Muscle layer of duodenum (tissue), 2 donors: ENCODE data around the gene ARFGAP2.

Experiments
- H3K27ac ChIP-seq: one replicate; pipeline ENCODE4 v1.7.0; 2013; ENCODE audit warnings: mild to moderate bottlenecking, low read length
- H3K27me3 ChIP-seq: one replicate; pipeline ENCODE4 v1.7.0; 2013; ENCODE audit warnings: low read depth, mild to moderate bottlenecking, control low read depth, low read length
- H3K36me3 ChIP-seq, 2 donors: one replicate each; pipeline ENCODE4 v1.7.0; 2013; ENCODE audit warnings: low read length in 2 of 2, control low read depth in 1 of 2, mild to moderate bottlenecking in 1 of 2; ENCODE audit not compliant: insufficient read depth in 2 of 2, control insufficient read depth in 1 of 2
- H3K4me1 ChIP-seq, 2 donors: one replicate each; pipeline ENCODE4 v1.7.0; 2013; ENCODE audit warnings: low read length in 2 of 2, mild to moderate bottlenecking in 2 of 2, control low read depth in 1 of 2, moderate library complexity in 1 of 2; ENCODE audit not compliant: insufficient read depth in 2 of 2, control insufficient read depth in 1 of 2
- H3K4me3 ChIP-seq, 2 donors: one replicate each; pipeline ENCODE4 v1.7.0; 2013; ENCODE audit warnings: low read length in 2 of 2, low read depth in 1 of 2, mild to moderate bottlenecking in 1 of 2
- H3K9me3 ChIP-seq, 2 donors: one replicate each; pipeline ENCODE4 v1.7.0; 2013; ENCODE audit warnings: low read length in 2 of 2, control low read depth in 1 of 2, mild to moderate bottlenecking in 1 of 2; ENCODE audit not compliant: control insufficient read depth in 1 of 2
- donor health status: healthy.

ARFGAP2 gene

GRCh38 chr11:47186700-47187695 is 10.3 kb upstream of the ARFGAP2 start:
- H3K27ac ChIP-seq = peak overlapping the region; percentile 60
- H3K27me3 ChIP-seq = no peaks in the 10 kb centered on the region
- no peaks in the 10 kb centered on the region for H3K36me3 ChIP-seq
- H3K4me3 ChIP-seq = peak overlapping the region; percentile 55 to 85
- H3K4me1 ChIP-seq = peaks cover 0 to 45% of the 10 kb centered on the region in 2 donors
- H3K9me3 ChIP-seq = no peaks in the 10 kb centered on the region

DNA sequence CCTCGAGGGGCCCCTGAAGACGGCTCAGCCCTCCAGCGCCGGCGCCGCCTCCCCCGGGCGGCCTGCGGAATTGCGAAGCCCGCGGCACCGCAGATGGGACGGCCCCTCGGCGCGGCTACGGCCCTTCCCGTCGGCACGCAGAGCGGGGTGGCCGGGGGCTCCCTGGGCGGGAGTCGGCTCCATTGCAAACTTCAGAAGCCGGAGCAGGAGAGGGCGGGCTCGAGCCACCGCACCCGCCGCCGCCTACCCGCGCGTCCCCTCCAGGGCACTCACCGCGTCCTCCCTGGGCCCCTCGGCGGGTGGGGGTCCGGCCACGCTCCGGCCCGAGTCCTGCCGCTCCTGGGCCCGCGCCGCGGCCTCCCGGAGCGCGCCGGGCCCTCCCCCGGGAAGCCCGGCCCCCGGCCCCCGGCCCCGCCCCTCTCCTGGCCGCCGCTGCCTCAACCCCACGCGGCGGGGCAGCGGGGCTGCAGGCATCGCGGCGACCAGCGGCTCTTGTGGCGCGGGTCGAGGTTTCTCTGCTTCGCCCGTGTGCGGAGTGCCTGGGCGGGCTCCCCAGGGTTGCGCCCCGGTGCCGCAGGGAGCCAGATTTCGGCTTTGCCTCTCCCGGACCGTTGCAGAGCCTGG is 9.5 kb upstream of the ARFGAP2 start, which contains the start of gene PACSIN3:
Gene PACSIN3 (minus strand): TSS at position 359 of the 624 bp plus-strand sequence. CDS start 3,707 bp downstream, outside the sequence.
- Histone ChIP-seq H3K27me3 (no peaks in the 10 kb centered on the region), H3K36me3 (no peaks in the 10 kb centered on the region), H3K4me1 (peaks cover 0 to 45% of the 10 kb centered on the region in 2 donors), H3K27ac (peak within 1 kb of the TSS; percentile 60), H3K4me3 (peak within 1 kb of the TSS; percentile 55 to 85), H3K9me3 (no peaks in the 10 kb centered on the region)

DNA sequence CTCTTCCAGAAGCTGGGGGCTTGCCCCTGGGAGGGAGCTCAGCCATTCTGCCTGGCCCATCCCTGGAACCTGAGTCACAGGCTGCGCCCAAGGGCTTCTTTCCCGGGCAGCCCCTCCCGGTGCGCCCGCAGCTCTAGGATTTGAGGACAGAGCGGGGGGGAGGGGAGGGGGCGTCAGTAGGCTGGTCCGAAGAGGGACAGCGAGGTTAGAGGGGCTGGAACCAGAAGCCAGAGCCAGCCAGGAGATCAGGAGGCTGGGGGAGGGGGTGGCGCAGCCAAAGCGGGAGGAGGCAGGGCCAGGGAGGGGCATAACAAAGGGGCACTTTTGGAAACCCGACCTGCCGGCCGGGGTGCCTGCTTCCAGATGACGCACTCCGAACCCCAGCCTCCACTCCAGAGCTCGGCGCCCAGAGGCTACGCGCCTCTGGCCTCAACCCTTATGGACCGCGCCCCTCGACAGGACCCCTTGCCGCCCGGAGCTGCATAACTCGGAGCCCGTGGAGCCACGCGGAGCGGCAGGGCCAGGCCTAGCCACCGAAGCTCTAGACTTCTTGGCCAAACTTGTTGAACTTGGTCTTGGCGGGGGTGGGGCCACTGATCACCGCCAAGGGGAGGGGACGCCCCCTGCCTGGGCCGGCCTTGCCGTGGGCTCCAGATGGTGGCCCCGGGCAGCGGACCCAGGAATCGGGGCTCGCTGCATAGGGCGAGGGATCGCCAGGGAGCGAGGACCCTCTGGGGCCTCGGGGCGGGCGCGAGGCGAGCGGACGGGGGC is 8.8 kb upstream of the ARFGAP2 start:
- Histone ChIP-seq H3K9me3 (no peaks in the 10 kb centered on the region), H3K27ac (no peak overlapping the region), H3K36me3 (no peaks in the 10 kb centered on the region), H3K27me3 (no peaks in the 10 kb centered on the region), H3K4me3 (peak overlapping the region; percentile 48 to 85), H3K4me1 (peaks cover 0 to 45% of the 10 kb centered on the region in 2 donors)

- peaks cover 0 to 45% of the 10 kb centered on the region in 2 donors for H3K4me1 ChIP-seq
- H3K9me3 ChIP-seq = no peaks in the 10 kb centered on the region
- peaks cover 0 to 6% of the 10 kb centered on the region in 2 donors for H3K36me3 ChIP-seq
- no peaks in the 10 kb centered on the region for H3K27me3 ChIP-seq
- H3K4me3 ChIP-seq = peak overlapping the region; percentile 48 to 85
- no peak overlapping the region for H3K27ac ChIP-seq
These were observed 8.1 kb upstream of the ARFGAP2 start for GRCh38 chr11:47184711-47185304.

DNA sequence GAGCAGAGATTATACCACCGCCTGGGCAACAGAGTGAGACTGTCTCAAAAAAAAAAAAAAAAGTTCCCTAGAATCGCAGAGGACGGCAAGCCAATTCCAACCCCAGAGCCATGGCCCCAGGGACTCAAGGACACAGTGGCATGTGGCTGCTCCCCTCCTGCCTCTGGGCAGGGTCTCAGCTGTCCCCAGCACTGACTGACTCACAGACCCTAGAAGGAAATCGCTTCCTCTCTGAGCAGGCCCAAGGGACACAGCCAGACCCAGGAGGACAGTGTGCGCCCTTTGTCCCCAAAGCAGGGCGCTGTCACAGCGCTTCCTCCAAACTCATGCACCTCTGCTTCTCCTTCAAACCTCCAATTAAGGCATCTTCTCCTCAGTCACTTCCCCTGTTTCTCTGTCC is 7.3 kb upstream of the ARFGAP2 start:
- Histone ChIP-seq H3K36me3 (peaks cover 0 to 14% of the 10 kb centered on the region in 2 donors), H3K4me3 (no peak overlapping the region), H3K27ac (no peak overlapping the region), H3K27me3 (no peaks in the 10 kb centered on the region), H3K4me1 (peaks cover 0 to 45% of the 10 kb centered on the region in 2 donors), H3K9me3 (no peaks in the 10 kb centered on the region)

GRCh38 chr11:47183031-47183856 is 6.6 kb upstream of the ARFGAP2 start:
- H3K36me3 ChIP-seq = peaks cover 4 to 14% of the 10 kb centered on the region in 2 donors
- no peaks in the 10 kb centered on the region for H3K27me3 ChIP-seq
- H3K4me3 ChIP-seq = no peak overlapping the region
- H3K4me1 ChIP-seq = peaks cover 0 to 47% of the 10 kb centered on the region in 2 donors
- no peak overlapping the region for H3K27ac ChIP-seq
- H3K9me3 ChIP-seq = no peaks in the 10 kb centered on the region

DNA sequence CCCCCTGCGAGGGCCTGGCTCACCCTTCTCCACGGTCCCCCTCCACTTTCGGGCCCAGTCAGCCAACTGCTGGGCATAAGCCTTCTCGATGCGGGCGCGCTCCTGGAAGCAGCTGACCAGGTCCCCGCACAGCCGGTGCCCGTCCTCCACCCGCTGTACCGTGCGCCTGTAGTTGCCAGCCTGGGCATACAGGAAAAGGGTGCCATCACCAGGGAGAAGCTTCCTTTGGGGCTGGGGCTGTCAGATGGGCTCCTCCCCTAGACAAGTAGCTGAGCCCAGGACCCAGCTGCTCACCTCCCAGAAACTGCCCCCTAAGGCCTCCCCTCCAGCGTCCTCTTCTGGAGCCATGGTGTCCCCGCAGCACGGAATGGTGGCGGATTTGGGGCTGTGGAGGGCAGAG is 5.7 kb upstream of the ARFGAP2 start:
- Histone ChIP-seq H3K27me3 (no peaks in the 10 kb centered on the region), H3K4me1 (peaks cover 6 to 51% of the 10 kb centered on the region in 2 donors), H3K9me3 (no peaks in the 10 kb centered on the region), H3K36me3 (peaks cover 4 to 14% of the 10 kb centered on the region in 2 donors), H3K4me3 (no peak overlapping the region), H3K27ac (no peak overlapping the region)

DNA sequence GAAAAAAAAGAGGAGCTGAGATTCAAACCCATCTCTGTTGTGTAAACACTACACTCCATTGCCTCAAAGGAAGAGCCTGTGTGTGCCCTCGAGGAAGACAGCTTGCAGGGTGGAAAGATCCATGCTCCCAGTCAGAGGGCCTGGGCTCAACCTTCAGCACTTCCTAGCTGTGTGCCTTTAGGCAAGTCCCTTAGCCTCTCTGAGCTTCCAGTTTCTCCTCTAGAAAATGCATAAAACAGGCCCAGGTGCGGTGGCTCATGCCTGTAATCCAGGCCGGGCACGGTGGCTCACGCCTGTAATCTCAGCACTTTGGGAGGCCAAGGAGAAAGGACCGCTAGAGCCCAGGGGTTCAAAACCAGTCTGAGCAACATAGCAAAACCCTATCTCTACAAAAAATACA is 4.6 kb upstream of the ARFGAP2 start:
- Histone ChIP-seq H3K9me3 (no peaks in the 10 kb centered on the region), H3K27ac (no peak overlapping the region), H3K4me1 (peaks cover 6 to 44% of the 10 kb centered on the region in 2 donors), H3K27me3 (no peaks in the 10 kb centered on the region), H3K36me3 (peaks cover 4 to 18% of the 10 kb centered on the region in 2 donors), H3K4me3 (no peak overlapping the region)

DNA sequence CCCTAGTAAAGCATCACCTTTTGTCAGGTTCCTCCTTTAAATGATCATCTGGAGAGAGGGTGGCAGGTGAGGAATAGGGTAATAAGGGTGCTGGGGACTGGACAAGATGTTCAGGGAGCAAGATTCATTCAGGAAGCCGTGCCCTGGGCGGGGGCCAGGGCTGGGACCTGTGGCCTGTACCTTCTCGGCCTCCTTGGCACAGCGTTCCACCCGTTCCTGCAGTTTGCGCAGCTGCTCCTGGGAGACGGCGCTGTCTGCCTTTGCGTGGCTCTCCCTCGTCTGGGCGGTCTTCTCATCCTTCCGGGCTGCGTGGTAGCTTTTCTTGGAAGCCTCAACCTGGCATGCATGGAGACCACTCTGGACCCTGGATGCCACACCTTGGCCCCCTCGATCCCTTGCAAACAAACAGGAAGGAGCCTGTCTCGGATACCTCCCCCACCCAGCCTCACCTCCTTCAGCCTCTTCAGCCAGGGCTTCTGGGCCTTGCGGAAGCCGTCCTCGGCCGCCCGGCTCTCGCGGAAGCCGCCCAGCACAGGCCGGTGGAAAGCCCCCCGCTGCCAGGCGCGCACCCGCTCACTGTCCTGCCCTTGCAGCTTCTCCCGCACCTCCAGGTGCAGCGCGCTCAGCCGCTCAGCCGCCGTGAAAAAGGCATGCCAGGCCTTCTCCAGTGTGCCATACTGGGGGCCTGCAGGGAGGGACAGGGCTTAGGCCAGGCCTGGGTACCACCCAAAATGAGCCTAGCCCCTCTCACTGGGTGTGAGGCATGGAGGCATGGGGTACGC is 3.5 kb upstream of the ARFGAP2 start:
- Histone ChIP-seq H3K4me1 (peaks cover 14 to 44% of the 10 kb centered on the region in 2 donors), H3K4me3 (no peak overlapping the region), H3K27ac (no peak overlapping the region), H3K9me3 (no peaks in the 10 kb centered on the region), H3K27me3 (no peaks in the 10 kb centered on the region), H3K36me3 (peaks cover 5 to 29% of the 10 kb centered on the region in 2 donors)
